Mammary epithelial cell (primary cell): ENCODE results near the gene CNKSR3.

Source experiments
- CTCF ChIP-seq, 2 donors: IDR thresholded peaks in 1 of 2; conservative IDR thresholded peaks in 1 of 2; 2 replicates each; pipeline ENCODE4 v1.5.1; 2011 to 2012; ENCODE audit warnings: inconsistent platforms in 2 of 2, low read length in 2 of 2, mild to moderate bottlenecking in 2 of 2, control low read depth in 1 of 2, low read depth in 1 of 2; ENCODE audit not compliant: insufficient read depth in 1 of 2; ENCODE audit errors: extremely low read depth in 1 of 2
- EZH2 ChIP-seq: IDR thresholded peaks from 2 replicates; pipeline ENCODE4 v1.6.1; 2012; ENCODE audit warnings: low read length, inconsistent platforms, borderline replicate concordance

GRCh38 chr6:154494592-154495311, 15.7 kb downstream of the CNKSR3 start:
- TF ChIP-seq CTCF (conservative IDR thresholded peaks at IDR 0.05 in 1 of 2, IDR thresholded peaks at IDR 0.05 in 1 of 2; ENCODE audit: extremely low read depth in 1 of 2, insufficient read depth in 1 of 2, low read depth in 1 of 2, low read length in 2 of 2): no peak
- TF ChIP-seq EZH2: no peak
